Endothelial cell of umbilical vein (primary cell): ENCODE measurements around the gene FBXO48. TPM values are rescaled to one million over a fixed set of nuclear protein-coding genes. Genes with fewer than 3 reads are reported as not detected.

ENCODE experiments used
- BruUV-seq: library from RNA; stranded (reverse); fragments of 400-500 nt; replicated peaks from 2 replicates; lab custom pipeline; 2021; lab: Mats Ljungman, UMichigan
- CTCF ChIA-PET: fragments of 300-600, 350-600 bp; sonication (Branson Sonifier 250); formaldehyde crosslinking; loops from one replicate; lab custom pipeline; 2021; ENCODE audit warnings: antibody characterized with exemption, inconsistent platforms; lab: Charles Lee
- POLR2A ChIA-PET: fragments of 300-600, 350-600 bp; sonication (Branson Sonifier 250); formaldehyde crosslinking; loops from one replicate; lab custom pipeline; 2021; ENCODE audit warnings: antibody characterized with exemption, inconsistent platforms; lab: Charles Lee
- DNase-seq: peaks from one replicate; pipeline ENCODE4 v3.0.0-alpha.2; 2011; ENCODE audit warnings: low read depth, low spot score
- FAIRE-seq: peaks from 2 replicates; lab custom pipeline; 2011; peaks lifted over from hg19 to GRCh38; lab: Jason Lieb, UNC
- H2AFZ ChIP-seq: 2 replicates; pipeline ENCODE4 v1.6.0; 2012; ENCODE audit warnings: low read depth, low read length, control low read depth, inconsistent platforms
- H3K27ac ChIP-seq: 2 replicates; pipeline ENCODE4 v1.5.1; 2011; ENCODE audit warnings: low read depth, mild to moderate bottlenecking, control low read depth, low read length, moderate library complexity; ENCODE audit not compliant: insufficient read depth
- H3K27me3 ChIP-seq, 2 experiments: 2 replicates each; pipeline versions ENCODE4 v1.6.0 to v1.6.1; 2011; ENCODE audit warnings: low read length in 2 of 2, mixed read lengths in 1 of 2; ENCODE audit not compliant: control insufficient read depth in 2 of 2, insufficient read depth in 2 of 2
- H3K36me3 ChIP-seq, 2 experiments: 2 replicates in 1 of 2; 3 replicates in 1 of 2; pipeline ENCODE4 v1.5.1; 2011; ENCODE audit warnings: low read length in 2 of 2, mild to moderate bottlenecking in 1 of 2, moderate library complexity in 1 of 2; ENCODE audit not compliant: control insufficient read depth in 2 of 2, insufficient read depth in 2 of 2; ENCODE audit errors: extremely low read depth in 1 of 2
- H3K4me1 ChIP-seq: 3 replicates; pipeline ENCODE4 v1.5.1; 2011; ENCODE audit warnings: mild to moderate bottlenecking, low read length; ENCODE audit not compliant: control insufficient read depth, insufficient read depth; ENCODE audit errors: extremely low read depth
- H3K4me2 ChIP-seq: 2 replicates; pipeline ENCODE4 v1.6.1; 2011; ENCODE audit warnings: low read length, control low read depth, mixed read lengths; ENCODE audit not compliant: insufficient read depth
- H3K4me3 ChIP-seq, 3 experiments: fragments of 200-600 bp in 1 of 3; sonication (generic), shearing (Covaris generic) in 1 of 3; replicated peaks in 1 of 3; 2 replicates each; pipeline ENCODE4 v1.5.1; 2011 to 2016; ENCODE audit warnings: control low read depth in 3 of 3, low read length in 3 of 3, mild to moderate bottlenecking in 2 of 3, inconsistent platforms in 1 of 3, low read depth in 1 of 3, moderate library complexity in 1 of 3; ENCODE audit not compliant: insufficient read depth in 1 of 3
- H3K79me2 ChIP-seq: 2 replicates; pipeline ENCODE4 v1.6.0; 2012; ENCODE audit warnings: low read length, inconsistent platforms; ENCODE audit not compliant: control insufficient read depth, insufficient read depth
- H3K9ac ChIP-seq: replicated peaks from 2 replicates; pipeline ENCODE3; 2011; ENCODE audit warnings: low read length, control low read depth; ENCODE audit not compliant: insufficient read depth; ENCODE audit errors: extremely low read depth
- H3K9me1 ChIP-seq: replicated peaks from 3 replicates; pipeline ENCODE4 v1.6.0; 2011; ENCODE audit warnings: mild to moderate bottlenecking, low read length; ENCODE audit not compliant: control insufficient read depth, insufficient read depth; ENCODE audit errors: extremely low read depth
- H3K9me3 ChIP-seq: replicated peaks from 2 replicates; pipeline ENCODE4 v1.5.1; 2012; ENCODE audit warnings: low read length, inconsistent platforms; ENCODE audit not compliant: control insufficient read depth, insufficient read depth
- H4K20me1 ChIP-seq: replicated peaks from 2 replicates; pipeline ENCODE3; 2011; ENCODE audit warnings: mild to moderate bottlenecking, low read length; ENCODE audit not compliant: control insufficient read depth, insufficient read depth; ENCODE audit errors: extremely low read depth
- EZH2 ChIP-seq: IDR thresholded peaks from 2 replicates; pipeline ENCODE4 v1.6.1; 2012; ENCODE audit warnings: borderline replicate concordance, low read depth, mild to moderate bottlenecking, moderate library complexity, low read length, inconsistent platforms; ENCODE audit not compliant: severe bottlenecking
- FOS ChIP-seq: IDR thresholded peaks from 2 replicates; pipeline ENCODE4 v1.6.1; 2011; ENCODE audit warnings: mild to moderate bottlenecking, low read length, moderate library complexity, borderline replicate concordance; ENCODE audit not compliant: insufficient read depth
- GATA2 ChIP-seq: IDR thresholded peaks from 2 replicates; pipeline ENCODE4 v1.7.0; 2011; ENCODE audit warnings: low read depth, mild to moderate bottlenecking, moderate library complexity, mixed read lengths, low read length; ENCODE audit not compliant: insufficient read length, insufficient read depth
- JUN ChIP-seq: IDR thresholded peaks from 2 replicates; pipeline ENCODE4 v1.6.1; 2011; ENCODE audit warnings: borderline replicate concordance, low read depth; ENCODE audit not compliant: insufficient read length, insufficient read depth
- MYC ChIP-seq: IDR thresholded peaks from one replicate; pipeline ENCODE4 v1.6.1; 2011; ENCODE audit warnings: mild to moderate bottlenecking, low read depth, low read length
- POLR2A ChIP-seq: IDR thresholded peaks from 2 replicates; pipeline ENCODE4 v1.6.1; 2012; ENCODE audit warnings: low read depth, mild to moderate bottlenecking, control low read depth, low read length
- POLR2AphosphoS5 ChIP-seq: IDR thresholded peaks from 2 replicates; pipeline ENCODE4 v1.6.1; 2012; ENCODE audit warnings: low read depth, mild to moderate bottlenecking, control low read depth, low read length, moderate library complexity; ENCODE audit not compliant: insufficient read depth
- dilution Hi-C: fragments of 300-500 bp; cut with MboI; formaldehyde crosslinking; loops from one replicate; pipeline ENCODE4 v1.15.0; 2019; ENCODE audit warnings: low sequenced_read_pairs; ENCODE audit not compliant: extremely low pct_ligation_motif_present
- intact Hi-C: fragments of 100-400 bp; cut with micrococcal nuclease; formaldehyde crosslinking; loops from one replicate; pipeline ENCODE4 v1.10.0; 2022
- polyA plus RNA-seq, 4 experiments: library from polyadenylated mRNA; depleted of rRNA in 3 of 4; stranded (reverse) in 3 of 4; unstranded in 1 of 4; fragments of >200 nt; gene quantifications; 2 replicates each; pipeline versions ENCODE4 v1.2.1 to v1.2.3, GENCODE V29; 2011 to 2012; ENCODE audit warnings: missing spikeins in 1 of 4
- total RNA-seq: library from RNA; stranded (reverse); gene quantifications from 2 replicates; pipeline ENCODE4 v1.2.3, GENCODE V29; 2021
- TF ChIP-seq, protein P1 (sequence below), 2 donors: IDR thresholded peaks; 1 replicate in 1 of 2; 2 replicates in 1 of 2; pipeline ENCODE4 v1.5.1; 2011; ENCODE audit warnings: low read length in 2 of 2, mild to moderate bottlenecking in 2 of 2, moderate library complexity in 2 of 2, control low read depth in 1 of 2, inconsistent platforms in 1 of 2, low read depth in 1 of 2; ENCODE audit not compliant: insufficient read depth in 1 of 2; ENCODE audit errors: extremely low read depth in 1 of 2
- TF ChIP-seq, protein P2 (sequence below): IDR thresholded peaks from 2 replicates; pipeline ENCODE4 v1.6.1; 2011; ENCODE audit not compliant: insufficient read depth, insufficient read length

Gene FBXO48
- total and polyA plus RNA-seq, 2 donors (not counting 3 experiments of a cell fraction or from before 2014, with no cell fraction given), result 0.46 to 0.73 TPM

DNA sequence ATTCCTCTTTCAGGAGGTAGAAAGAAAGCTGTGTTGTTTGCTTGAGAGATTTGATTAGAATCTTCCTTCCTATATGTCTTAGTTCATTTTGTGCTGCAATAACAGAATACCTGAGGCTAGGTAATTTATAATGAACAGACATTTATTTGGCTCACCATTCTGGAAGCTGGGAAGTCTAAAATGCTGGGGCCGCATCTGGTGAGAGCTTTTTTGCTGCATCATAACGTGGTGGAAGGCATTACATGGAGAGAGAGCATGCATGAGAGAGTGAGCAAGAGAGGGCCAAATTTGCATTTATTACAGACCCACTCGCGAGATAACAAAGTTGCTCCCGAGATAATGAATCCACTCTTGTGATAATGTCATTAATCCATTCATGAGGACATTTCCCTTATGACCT, 34.7 kb upstream of the FBXO48 start:
- no peak overlapping the region for H3K4me2 ChIP-seq
- no peaks in the 10 kb centered on the region for H3K79me2 ChIP-seq
- no peak for TF ChIP-seq JUN
- no peak for TF ChIP-seq GATA2
- no peak for TF ChIP-seq FOS
- no peak for TF ChIP-seq EZH2
- TF ChIP-seq POLR2A, result no peak
- no peak for TF ChIP-seq MYC
- TF ChIP-seq, protein P1, sequence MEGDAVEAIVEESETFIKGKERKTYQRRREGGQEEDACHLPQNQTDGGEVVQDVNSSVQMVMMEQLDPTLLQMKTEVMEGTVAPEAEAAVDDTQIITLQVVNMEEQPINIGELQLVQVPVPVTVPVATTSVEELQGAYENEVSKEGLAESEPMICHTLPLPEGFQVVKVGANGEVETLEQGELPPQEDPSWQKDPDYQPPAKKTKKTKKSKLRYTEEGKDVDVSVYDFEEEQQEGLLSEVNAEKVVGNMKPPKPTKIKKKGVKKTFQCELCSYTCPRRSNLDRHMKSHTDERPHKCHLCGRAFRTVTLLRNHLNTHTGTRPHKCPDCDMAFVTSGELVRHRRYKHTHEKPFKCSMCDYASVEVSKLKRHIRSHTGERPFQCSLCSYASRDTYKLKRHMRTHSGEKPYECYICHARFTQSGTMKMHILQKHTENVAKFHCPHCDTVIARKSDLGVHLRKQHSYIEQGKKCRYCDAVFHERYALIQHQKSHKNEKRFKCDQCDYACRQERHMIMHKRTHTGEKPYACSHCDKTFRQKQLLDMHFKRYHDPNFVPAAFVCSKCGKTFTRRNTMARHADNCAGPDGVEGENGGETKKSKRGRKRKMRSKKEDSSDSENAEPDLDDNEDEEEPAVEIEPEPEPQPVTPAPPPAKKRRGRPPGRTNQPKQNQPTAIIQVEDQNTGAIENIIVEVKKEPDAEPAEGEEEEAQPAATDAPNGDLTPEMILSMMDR (IDR thresholded peaks at IDR 0.05; ENCODE audit: extremely low read depth in 1 of 2, insufficient read depth in 1 of 2, low read depth in 1 of 2, low read length in 2 of 2), result no peak
- no peak for TF ChIP-seq POLR2AphosphoS5
- TF ChIP-seq, protein P2, sequence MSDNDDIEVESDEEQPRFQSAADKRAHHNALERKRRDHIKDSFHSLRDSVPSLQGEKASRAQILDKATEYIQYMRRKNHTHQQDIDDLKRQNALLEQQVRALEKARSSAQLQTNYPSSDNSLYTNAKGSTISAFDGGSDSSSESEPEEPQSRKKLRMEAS, result no peak
- no TSS peak for BruUV-seq
- H3K9me3 ChIP-seq, result no peaks in the 10 kb centered on the region
- FAIRE-seq (no peak), DNase-seq (no peak)
- H3K9ac ChIP-seq, result no peak overlapping the region
- dilution Hi-C loops, result no loop called here
- H3K9me1 ChIP-seq, result no peaks in the 10 kb centered on the region
- H3K27me3 ChIP-seq, result no peaks in the 10 kb centered on the region
- H3K27ac ChIP-seq, result no peak overlapping the region
- ChIA-PET POLR2A (no interaction called here), CTCF (interaction anchor here (1.0 to 7.5 kb wide), 2 partner anchors 14 to 414 kb away, joined by 3 to 35 read pairs; no protein-coding TSS in a partner anchor)
- H3K4me3 ChIP-seq, result no peak overlapping the region
- H3K4me1 ChIP-seq, result no peaks in the 10 kb centered on the region
- intact Hi-C loops, result no loop called here
- no peaks in the 10 kb centered on the region for H3K36me3 ChIP-seq
- no peak overlapping the region for H2AFZ ChIP-seq
- H4K20me1 ChIP-seq, result no peaks in the 10 kb centered on the region
